GM18907 (cell line): ENCODE measurements around the gene MICALL1.
"Not testable (repeated sequence)": the region's sequence is repeated elsewhere in the genome, so short reads cannot be mapped to it uniquely, and the experiment has no call there.

Source experiments
- ATAC-seq: cut with Tn5 transposase; IDR thresholded peaks from one replicate; pipeline ENCODE4 v1.9.1; 2021; ENCODE audit warnings: mild to moderate bottlenecking, moderate library complexity; ENCODE audit not compliant: unreplicated experiment

Gene MICALL1

DNA sequence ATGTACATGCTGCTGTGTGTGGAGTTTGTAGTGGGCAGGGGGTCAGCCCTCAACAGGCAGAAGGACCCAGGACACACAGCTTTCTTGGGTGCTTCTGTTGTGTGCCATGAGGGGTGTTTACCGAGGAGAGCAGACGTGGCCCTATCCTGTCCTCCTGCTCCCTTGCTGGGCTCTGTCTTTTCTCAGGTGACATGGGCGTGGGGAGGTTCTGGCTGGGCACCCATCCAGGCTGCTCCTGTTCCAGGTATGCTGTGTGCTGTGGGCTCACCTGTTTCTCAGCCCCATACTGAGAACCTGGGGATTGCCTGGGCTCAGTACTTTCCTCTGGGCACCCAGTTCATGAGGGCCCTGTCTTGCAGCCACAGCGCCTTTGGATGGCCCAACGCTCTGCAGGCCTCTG is 23.3 kb downstream of the MICALL1 start:
- no peak for ATAC-seq

DNA sequence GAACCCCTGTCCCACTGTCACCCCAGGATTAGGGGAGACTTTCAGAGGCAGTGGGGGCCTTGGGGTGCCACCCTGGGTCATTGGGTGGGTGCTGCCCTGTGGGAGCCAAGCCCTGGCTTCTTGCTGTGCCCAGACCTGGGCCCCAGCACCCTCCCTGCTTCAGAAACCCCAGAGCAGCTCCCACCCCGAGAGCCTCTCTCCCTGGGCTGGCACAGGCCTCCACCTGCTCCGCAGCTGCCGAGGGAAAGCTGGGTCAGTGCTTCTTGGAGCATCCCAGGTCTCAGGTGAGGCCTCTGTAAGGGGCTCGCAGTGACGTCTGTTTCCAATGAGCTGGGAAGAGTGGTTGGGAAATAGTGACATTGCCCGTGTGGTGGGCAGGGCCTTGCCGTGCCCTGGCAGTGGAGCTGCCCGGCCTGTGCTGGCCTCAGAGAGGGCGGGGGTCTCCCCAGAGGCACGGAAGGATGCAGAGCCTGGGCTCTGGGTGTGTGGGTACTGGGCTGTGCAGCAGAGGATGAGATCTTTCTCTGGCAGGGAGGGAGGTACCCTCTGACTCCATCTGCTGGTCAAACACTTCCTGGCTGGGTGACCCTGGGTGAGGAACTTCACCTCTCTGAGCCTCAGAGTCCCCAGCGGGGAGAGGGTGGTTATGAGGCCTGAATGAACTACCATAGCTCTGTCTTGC is 24.3 kb downstream of the MICALL1 start:
- ATAC-seq: no peak

DNA sequence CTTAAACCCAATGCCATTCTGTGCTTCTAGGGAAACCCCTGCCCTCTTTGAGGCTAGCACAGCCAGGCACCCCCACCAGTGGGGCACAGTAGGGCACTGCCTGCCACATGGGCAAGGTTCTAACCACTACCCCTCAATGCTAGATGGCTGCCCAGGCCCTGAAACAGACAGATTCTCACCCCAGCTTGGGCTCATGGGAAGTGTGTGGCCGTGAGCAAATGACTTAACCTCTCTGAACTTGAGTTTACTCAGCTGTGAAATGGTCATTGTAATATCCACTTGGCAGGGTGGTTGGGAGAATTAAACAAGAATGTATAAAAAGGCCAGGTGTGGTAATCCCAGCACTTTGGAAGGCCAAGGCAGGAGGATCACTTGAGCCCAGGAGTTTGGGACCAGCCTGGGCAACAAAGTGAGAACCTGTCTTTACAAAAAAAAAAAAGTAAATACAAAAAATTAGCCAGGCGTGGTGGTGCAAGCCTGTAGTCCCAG is 24.9 kb downstream of the MICALL1 start:
- ATAC-seq: no peak

DNA sequence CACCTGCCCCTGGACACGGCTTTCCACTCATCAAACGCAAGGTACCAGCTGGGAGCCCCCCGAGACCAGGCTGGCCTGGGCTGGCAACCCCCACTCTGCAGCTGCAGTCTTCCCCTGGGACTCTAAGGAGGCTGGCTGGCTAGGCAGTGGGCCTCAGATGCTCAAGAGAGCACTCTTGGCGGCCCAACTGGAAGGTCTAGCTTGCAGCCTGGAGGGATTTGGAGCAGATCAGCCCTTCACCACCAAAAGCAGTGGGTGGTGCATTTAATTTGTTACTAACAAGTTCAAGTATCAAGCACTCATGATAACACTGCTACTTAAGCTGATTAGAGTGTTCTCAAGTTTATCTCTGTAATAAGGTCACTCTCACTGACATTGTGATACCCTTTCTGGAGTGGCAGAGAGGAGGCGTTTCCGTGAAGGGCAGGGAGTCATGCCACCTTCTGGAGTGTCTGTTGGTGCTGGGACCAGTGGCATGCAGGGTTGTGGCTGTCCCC is 25.8 kb downstream of the MICALL1 start:
- ATAC-seq: no peak

DNA sequence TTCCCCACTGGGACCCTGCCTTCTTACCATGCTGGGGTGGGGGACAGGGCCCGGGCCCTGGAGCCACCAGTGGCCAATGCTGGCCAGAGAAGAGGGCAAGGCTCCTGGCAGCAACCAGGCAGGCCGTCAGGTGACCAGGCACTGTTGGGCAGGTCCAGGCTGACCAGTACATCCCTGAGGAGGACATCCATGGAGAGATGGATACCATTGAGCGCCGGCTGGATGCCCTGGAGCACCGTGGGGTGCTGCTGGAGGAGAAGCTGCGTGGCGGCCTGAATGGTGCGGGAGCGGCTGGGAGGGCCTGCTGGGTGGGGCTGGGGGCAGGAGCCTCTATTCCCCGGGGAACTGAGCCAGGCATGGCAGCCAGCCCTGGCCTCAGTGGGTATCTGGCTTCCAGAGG is 26.3 kb downstream of the MICALL1 start:
- no peak for ATAC-seq

DNA sequence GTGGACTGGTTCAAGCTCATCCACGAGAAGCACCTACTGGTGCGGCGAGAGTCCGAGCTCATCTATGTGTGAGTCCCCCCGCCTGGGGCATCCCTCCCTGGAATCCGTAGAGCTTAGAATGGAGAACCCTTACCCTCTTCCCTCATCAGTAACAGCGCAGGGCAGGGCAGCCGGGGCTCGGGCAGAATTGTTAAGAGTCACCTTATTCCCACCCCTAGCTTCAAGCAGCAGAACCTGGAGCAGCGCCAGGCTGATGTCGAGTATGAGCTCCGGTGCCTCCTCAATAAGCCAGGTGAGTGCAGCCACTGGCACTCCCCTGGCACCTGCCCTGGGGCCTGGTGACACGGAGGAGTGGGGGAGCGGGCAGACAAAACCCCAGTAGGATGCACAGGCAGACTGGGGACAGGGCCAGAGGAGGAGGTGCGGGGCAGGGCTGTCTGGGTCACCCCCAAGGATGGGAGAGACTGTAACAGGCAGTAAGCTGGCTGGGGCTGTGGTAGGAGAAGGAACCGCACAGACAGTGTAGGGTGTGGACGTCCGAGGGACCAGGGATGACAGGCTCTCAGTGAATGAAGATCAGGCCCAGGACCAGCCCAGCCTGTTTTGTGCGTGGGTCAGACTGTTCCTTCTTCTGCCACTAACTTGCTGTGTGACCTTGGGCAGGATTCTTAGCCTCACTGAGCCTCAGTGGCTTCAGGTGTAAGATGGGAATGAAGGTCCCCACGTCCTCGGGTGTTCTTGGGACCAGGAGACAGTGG is 26.9 kb downstream of the MICALL1 start:
- ATAC-seq: no peak

DNA sequence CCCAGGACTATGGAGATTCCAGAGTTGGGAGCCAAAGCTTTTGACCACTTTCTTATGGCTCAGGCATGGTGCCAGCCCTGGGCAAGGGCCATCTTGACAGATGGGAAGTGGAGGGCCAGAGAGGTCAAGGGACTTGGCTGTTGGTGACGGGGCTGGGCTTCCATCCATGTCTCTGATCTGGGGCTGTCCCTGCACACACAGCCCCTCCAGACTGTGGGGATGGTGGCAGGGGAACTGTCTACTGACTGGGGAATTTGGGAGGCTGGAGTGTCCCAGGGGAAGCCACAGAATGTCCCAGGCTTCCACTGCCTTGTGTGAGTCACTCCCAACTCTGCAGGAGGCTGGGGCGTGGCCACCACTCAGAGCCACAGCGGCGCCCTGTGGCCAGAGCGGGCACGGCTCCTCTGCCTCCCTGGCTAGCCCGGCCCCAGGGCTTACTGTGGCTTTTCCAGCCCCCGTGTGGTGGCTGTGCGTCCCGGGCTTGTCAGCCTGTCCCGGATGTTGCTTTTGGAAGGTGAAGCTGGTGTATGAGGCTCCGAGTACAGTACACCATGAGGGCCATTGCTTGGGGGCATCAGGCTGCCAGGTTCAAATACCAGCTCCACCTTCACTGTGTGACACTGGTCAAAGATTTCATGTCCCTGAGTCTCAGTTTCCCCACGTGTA is 27.7 kb downstream of the MICALL1 start:
- peak; percentile 75 for ATAC-seq

DNA sequence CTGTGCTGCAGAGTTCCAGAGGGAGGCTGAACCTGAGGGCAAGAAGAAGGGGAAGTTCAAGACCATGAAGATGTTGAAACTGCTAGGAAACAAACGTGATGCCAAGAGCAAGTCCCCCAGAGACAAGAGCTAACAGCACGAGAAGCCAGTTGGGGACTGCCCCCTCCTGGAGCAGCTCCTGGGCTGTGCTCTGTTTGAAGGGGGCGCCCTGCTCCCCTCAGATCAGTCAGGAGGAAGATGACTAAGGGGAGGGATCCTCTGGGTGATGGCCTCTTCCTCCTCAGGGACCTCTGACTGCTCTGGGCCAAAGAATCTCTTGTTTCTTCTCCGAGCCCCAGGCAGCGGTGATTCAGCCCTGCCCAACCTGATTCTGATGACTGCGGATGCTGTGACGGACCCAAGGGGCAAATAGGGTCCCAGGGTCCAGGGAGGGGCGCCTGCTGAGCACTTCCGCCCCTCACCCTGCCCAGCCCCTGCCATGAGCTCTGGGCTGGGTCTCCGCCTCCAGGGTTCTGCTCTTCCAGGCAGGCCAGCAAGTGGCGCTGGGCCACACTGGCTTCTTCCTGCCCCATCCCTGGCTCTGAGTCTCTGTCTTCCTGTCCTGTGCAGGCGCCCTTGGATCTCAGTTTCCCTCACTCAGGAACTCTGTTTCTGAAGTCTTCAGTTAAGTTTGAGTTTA is 34.7 kb downstream of the MICALL1 start:
- no peak for ATAC-seq

DNA sequence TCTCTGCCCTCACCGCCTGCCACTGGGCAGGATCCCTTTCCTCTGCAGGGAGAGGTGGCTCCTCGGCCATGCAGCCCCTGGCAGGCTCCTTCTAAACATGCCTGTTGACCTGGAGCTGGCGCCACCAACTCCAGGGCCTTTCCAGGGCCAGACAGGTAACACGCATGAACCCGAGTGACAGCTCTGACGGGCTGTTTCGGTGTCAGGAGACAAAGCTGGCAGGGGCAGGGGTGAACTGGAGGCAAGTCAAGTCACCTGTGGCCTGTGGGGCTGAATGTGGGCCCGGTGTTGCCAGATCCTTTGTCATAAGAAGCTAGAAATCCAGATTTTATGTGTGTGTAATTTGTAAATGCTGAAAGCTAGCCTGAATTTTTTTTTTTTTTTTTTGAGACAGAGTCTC is 36.0 kb downstream of the MICALL1 start:
- no peak for ATAC-seq

DNA sequence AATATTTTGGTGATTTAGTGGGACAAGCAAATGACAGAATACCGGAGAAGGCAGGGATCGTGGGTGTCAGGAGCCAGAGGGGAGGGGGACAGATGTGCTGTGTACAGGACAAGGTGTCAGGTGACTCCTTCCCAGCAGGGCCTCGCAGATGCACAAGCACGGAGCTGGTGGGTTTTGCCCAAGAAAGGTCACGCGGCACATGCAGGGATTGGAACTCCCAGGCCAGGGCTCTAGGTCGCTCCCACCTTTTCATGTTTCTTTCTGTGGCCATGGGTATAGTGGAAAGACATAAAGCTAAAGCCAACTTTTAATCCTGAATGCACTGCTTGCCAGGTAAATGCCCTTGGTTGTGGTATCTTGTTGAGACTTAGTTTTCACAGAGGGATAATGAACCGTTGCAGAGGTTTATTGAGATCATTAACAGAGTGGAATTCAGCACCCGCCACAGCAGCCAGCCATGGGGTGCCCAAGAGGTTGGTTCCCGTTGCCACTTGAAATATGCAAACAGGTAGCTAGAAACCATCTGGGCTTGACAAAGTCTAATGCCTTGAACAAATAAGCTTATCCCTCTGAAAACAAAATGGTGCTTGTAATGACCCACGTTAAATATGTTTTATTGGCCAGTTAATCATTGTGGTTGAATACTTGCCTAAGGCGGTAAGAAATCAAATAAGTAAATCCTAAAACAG is 37.2 kb downstream of the MICALL1 start:
- no peak for ATAC-seq

DNA sequence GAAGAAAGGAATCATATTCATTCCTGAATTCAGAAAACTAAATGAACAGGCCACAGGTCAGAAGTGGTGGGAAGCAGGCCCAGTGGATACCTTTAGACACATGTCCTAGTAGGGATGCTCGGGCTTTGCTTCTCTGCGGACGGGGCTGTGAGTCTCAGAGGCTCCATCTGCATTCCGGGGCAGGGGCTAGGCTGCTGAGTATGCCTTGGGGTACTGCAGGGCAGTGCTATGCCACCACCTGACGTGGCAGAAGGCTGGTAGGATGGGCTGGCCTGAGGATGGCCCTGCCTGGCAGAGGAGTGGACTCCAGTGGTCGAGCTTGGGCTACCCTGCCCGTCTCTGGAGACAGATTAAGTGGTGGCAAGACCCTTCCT is 37.7 kb downstream of the MICALL1 start:
- no peak for ATAC-seq

DNA sequence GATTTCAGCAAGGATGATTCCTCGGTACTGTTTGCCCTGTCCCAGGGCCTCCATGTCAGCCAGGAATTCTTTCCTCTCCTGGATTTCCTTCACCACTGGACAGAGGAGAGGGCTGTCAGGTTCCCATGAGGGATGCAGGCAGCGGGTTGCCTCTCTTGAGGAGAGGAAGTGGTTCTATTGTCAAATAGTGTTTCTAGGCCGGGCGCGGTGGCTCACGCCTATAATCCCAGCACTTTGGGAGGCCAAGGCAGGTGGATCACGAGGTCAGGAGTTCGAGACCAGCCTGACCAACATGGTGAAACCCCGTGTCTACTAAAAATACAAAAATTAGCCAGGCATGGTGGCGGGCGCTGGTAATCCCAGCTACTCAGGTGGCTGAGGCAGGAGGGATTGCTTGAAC is 38.3 kb downstream of the MICALL1 start:
- not testable (repeated sequence) for ATAC-seq

DNA sequence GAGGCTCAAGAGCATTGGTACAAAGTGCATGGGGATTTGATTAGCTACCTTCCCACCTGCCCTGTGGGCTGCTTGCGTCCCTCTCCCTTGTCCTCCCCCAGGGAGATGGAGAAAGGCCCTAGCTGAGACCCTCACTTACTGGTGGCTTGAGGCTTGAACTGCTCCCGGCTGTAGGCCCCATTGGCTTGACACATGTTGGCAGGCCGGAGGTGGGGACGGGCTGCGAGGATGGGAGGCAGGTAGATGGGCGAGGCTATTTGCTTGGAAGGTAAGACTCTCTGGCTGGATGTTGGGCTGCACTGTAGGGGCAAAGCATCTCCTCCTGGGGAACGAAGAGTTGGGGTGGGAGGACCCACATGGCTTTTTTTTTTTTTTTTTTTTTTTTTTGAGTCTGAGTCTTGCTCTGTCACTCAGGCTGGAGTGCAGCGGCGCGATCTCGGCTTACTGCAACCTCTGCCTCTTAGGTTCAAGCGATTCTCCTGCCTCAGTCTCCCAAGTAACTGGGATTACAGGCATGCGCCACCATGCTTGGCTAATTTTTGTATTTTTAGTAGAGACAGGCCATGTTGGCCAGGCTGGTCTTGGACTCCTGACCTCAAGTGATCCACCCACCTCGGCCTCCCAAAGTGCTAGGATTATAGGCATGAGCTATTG is 41.2 kb downstream of the MICALL1 start:
- ATAC-seq: not testable (repeated sequence)

DNA sequence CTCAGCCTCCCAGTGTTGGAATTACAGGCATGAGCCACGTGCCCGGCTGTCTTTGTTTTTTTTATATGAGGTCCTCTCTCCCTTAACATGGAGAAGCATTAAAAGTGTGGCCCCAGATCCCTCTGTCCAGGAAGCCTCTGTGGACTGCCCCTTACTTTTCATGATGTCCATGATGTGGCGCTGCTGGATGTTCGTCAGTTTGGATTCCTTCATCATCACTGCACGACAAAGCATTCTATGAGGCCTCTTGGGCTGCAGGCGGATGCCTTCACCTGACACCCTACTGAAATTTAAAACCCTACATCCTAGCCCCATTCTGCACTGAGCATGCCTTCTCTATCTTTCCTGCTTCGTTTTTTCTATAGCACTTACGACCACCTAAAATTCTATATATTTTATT is 45.2 kb downstream of the MICALL1 start:
- ATAC-seq: no peak

DNA sequence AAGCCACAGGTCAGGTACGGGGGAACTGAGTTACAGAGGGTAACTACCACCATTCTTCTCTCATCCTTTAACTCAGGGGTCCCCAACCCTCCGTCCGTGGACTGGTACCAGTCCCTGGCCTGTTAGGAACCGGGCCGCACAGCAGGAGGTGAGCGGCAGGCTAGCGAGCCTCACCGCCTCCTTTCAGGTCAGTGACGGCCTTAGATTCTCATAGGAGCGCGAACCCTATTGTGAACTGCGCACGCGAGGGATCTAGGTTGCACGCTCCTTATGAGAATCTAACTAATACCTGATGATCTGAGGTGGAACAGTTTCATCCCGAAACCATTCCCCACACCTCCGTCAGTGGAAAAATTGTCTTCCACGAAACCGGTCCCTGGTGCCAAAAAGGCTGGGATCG is 46.5 kb downstream of the MICALL1 start:
- ATAC-seq: not testable (repeated sequence)

DNA sequence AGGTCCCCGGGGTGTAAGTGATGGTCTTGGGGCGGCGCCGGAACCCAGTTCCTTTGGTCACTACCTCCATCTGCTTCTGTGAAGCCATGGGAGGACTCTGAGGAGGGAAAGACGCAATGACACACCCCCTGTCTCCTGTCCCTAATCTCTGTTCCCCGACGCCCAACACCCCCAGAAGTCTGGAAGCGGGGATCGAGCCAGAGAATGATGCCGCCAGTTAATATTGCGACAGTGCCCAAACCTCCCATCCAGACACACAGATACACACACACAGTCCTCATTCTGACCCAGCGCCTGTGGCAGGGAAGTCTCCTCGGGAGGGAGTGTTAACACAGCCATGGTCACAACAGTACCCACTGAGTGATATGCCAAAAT is 47.0 kb downstream of the MICALL1 start:
- ATAC-seq: peak; percentile 10

DNA sequence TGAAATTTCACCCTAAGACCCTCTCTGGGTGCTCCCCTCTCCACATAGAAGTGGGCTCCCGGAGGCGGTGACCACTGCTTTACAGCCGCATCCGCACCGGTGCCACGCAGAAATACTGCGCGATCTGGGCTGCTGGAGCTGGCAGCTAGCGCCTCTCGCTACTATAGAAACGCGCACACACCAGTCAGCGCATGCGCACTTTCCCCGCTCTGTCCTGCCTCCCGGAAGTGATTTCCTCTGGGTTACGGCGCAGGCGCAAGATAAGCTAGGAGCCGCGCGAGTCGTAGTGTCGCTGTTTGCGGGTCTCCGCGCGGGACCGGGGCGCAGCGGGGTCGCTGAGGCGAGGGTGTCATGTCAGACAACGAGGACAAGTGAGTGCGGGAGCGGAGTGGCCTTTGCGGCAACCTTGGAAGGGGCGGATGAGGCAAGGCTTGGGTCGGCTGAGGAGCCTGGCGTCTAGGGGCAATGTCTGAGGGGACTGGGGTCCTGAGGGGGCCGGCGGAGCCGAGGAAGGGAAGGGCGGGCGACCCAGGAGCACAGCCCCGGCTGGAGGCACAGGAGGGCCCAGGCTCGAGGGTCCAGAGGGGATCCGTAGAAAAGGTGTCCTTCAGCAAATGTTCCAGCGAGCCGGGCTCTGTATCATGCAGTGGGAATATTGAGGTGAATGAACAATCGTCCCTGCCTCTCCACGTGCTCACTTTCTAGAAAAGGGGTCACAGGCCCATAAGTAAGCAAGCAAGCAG is 47.5 kb downstream of the MICALL1 start, which contains the start of the genes C22orf23 and POLR2F:
C22orf23 (minus strand) TSS at position 165 of the 743 bp plus-strand sequence. CDS start 452 bp downstream, outside the sequence.
POLR2F (plus strand) TSS at position 263 of the 743 bp plus-strand sequence; CDS start at position 352, 89 bp downstream.
- ATAC-seq: peak; percentile 79

DNA sequence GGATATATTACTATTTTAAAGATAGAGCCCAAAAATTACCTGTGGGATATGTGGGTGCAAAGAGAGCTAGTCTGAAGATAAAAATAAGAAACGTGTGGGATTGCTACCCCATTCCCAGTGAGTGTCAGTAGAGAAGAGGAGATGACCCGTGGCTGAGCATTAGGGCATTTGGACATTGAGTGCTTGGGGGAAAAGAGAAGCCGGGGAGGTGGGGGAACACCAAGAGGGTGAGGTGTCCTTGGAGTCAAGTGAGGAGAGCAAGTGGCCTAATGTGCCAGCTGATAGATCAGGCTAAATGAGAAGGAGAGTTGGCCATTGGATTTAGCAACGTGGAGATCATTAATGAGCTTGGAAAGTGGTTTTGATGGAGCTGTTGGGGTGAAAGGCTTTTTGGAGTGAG is 48.6 kb downstream of the MICALL1 start:
- no peak for ATAC-seq

DNA sequence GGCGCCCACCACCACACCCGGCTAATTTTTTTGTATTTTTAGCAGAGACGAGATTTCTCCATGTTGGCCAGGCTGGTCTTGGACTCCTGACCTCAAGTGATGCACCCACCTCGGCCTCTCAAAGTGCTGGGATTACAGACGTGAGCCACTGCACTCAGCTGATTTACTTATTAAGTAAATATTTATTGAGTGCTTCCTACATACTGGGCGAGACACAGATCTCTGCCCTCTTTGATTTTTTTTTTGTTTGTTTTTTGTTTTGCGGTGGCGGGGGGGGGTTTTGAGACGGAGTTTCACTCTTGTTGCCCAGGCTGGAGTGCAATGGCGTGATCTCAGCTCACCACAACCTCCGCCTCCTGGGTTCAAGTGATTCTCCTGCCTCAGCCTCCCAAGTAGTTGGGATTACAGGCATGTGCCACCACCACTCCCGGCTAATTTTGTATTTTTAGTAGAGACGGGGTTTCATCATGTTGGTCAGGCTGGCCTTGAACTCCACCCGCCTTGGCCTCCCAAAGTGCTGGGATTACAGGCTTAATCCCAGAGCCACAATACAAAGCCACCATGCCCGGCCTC is 49.8 kb downstream of the MICALL1 start:
- not testable (repeated sequence) for ATAC-seq
